B cell (primary cell): Measurements from ENCODE around the gene PHRF1. TPM values are rescaled to one million over a fixed set of nuclear protein-coding genes. Genes with fewer than 3 reads are reported as not detected.

Experiments
- ATAC-seq: fragments of 200-7000 bp; cut with Tn5 transposase; one replicate; pipeline ENCODE4 v1.10.0; 2021; ENCODE audit warnings: low read depth, mild to moderate bottlenecking, moderate number of reproducible peaks, moderate library complexity
- CTCF ChIA-PET: fragments of 350-600 bp; sonication (Branson Sonifier 250); formaldehyde crosslinking; loops from one replicate; lab custom pipeline; 2021; ENCODE audit warnings: antibody characterized with exemption, inconsistent platforms; lab: Charles Lee
- POLR2A ChIA-PET: fragments of 350-600 bp; sonication (Branson Sonifier 250); formaldehyde crosslinking; loops from one replicate; lab custom pipeline; 2021; ENCODE audit warnings: antibody characterized with exemption; lab: Charles Lee
- DNase-seq: peaks from one replicate; pipeline ENCODE4 v3.0.0; 2013
- H2AFZ ChIP-seq: 2 replicates; pipeline ENCODE4 v1.6.1; 2012; ENCODE audit warnings: mild to moderate bottlenecking, low read depth, low read length; ENCODE audit not compliant: insufficient read depth, poor library complexity, severe bottlenecking
- H3K27ac ChIP-seq, 2 donors: 1 replicate in 1 of 2; 2 replicates in 1 of 2; pipeline ENCODE4 v1.5.1; 2012 to 2013; ENCODE audit warnings: low read length in 2 of 2, mild to moderate bottlenecking in 2 of 2, moderate library complexity in 1 of 2
- H3K27me3 ChIP-seq, 4 experiments: fragments of 200-600 bp in 1 of 4; sonication (generic) in 1 of 4; replicated peaks in 1 of 4; 1 replicate in 2 of 4; 2 replicates in 2 of 4; pipeline versions ENCODE4 v1.6.1 to v1.7.0; 2013 to 2016; ENCODE audit warnings: low read length in 3 of 4, mild to moderate bottlenecking in 2 of 4, mixed read lengths in 1 of 4, moderate library complexity in 1 of 4; ENCODE audit not compliant: insufficient read depth in 4 of 4, control insufficient read depth in 3 of 4; ENCODE audit errors: control extremely low read depth in 1 of 4
- H3K36me3 ChIP-seq, 2 experiments: replicated peaks in 1 of 2; 1 replicate in 1 of 2; 2 replicates in 1 of 2; pipeline versions ENCODE4 v1.6.1 to v1.7.1; 2013; ENCODE audit warnings: low read length in 1 of 2; ENCODE audit not compliant: insufficient read depth in 2 of 2, control insufficient read depth in 1 of 2; ENCODE audit errors: control extremely low read depth in 1 of 2, extremely low read depth in 1 of 2
- H3K4me1 ChIP-seq, 2 donors: fragments of 200-600 bp in 1 of 2; sonication (generic) in 1 of 2; 1 replicate in 1 of 2; 2 replicates in 1 of 2; pipeline versions ENCODE4 v1.5.1 to v1.6.1; 2013 to 2017; ENCODE audit warnings: low read length in 2 of 2; ENCODE audit not compliant: control insufficient read depth in 2 of 2, insufficient read depth in 2 of 2
- H3K4me2 ChIP-seq: replicated peaks from 2 replicates; pipeline ENCODE3; 2012; ENCODE audit warnings: mild to moderate bottlenecking, low read depth, low read length; ENCODE audit not compliant: poor library complexity, severe bottlenecking
- H3K4me3 ChIP-seq, 5 experiments: fragments of 200-600 bp in 1 of 5; sonication (generic) in 1 of 5; 1 replicate in 3 of 5; 2 replicates in 2 of 5; pipeline versions ENCODE4 v1.5.1 to v1.7.0; 2011 to 2016; ENCODE audit warnings: low read length in 4 of 5, mild to moderate bottlenecking in 4 of 5, low read depth in 2 of 5, control low read depth in 1 of 5, moderate library complexity in 1 of 5; ENCODE audit not compliant: insufficient read depth in 1 of 5; ENCODE audit errors: control extremely low read depth in 1 of 5, extremely low read depth in 1 of 5
- H3K79me2 ChIP-seq: fragments of 200-600 bp; sonication (generic); one replicate; pipeline ENCODE4 v1.6.0; 2016; ENCODE audit warnings: low read length; ENCODE audit not compliant: control insufficient read depth, insufficient read depth
- H3K9ac ChIP-seq: fragments of 200-600 bp; sonication (generic); 2 replicates; pipeline ENCODE4 v1.6.1; 2017; ENCODE audit warnings: mild to moderate bottlenecking, low read length, moderate library complexity
- H3K9me3 ChIP-seq, 3 donors: one replicate each; pipeline versions ENCODE4 v1.6.1 to v1.7.1; 2013; ENCODE audit warnings: low read length in 2 of 3; ENCODE audit not compliant: control insufficient read depth in 2 of 3, insufficient read depth in 1 of 3; ENCODE audit errors: control extremely low read depth in 1 of 3
- H4K20me1 ChIP-seq: 2 replicates; pipeline ENCODE4 v1.6.0; 2012; ENCODE audit warnings: mild to moderate bottlenecking, low read length; ENCODE audit not compliant: insufficient read depth, control insufficient read depth, poor library complexity, severe bottlenecking
- H3K27ac Mint-ChIP-seq: one replicate; pipeline ENCODE4 v1.8.0; 2021; ENCODE audit warnings: mixed read lengths
- H3K27me3 Mint-ChIP-seq: one replicate; pipeline ENCODE4 v1.8.0; 2021; ENCODE audit warnings: mixed read lengths
- H3K4me1 Mint-ChIP-seq: one replicate; pipeline ENCODE4 v1.8.0; 2021; ENCODE audit warnings: mixed read lengths
- H3K4me3 Mint-ChIP-seq: one replicate; pipeline ENCODE4 v1.8.0; 2021; ENCODE audit warnings: mixed read lengths
- H3K9me3 Mint-ChIP-seq: one replicate; pipeline ENCODE4 v1.8.0; 2022; ENCODE audit warnings: mixed read lengths; ENCODE audit not compliant: insufficient read depth
- EZH2 ChIP-seq: IDR thresholded peaks from 2 replicates; pipeline ENCODE4 v1.6.1; 2012; ENCODE audit warnings: borderline replicate concordance, low read depth, mild to moderate bottlenecking, moderate library complexity, low read length; ENCODE audit not compliant: insufficient read depth, poor library complexity, severe bottlenecking
- WGBS: methylation state at CpG from one replicate; pipeline ENCODE4 v1.1.5; 2013; ENCODE audit warnings: missing lambda C conversion rate; ENCODE audit not compliant: insufficient coverage; 5-methylcytosine and 5-hydroxymethylcytosine counted together
- intact Hi-C: fragments of 100-400 bp; cut with micrococcal nuclease; formaldehyde crosslinking; loops from one replicate; pipeline ENCODE4 v1.10.0; 2022
- polyA plus RNA-seq: library from polyadenylated mRNA; depleted of rRNA; stranded (reverse); fragments of >200 nt; gene quantifications from 2 replicates; pipeline ENCODE4 v1.2.3, GENCODE V29; 2012
- total RNA-seq, 2 donors: library from RNA; stranded (reverse); fragments of 120-200 nt in 1 of 2; gene quantifications; 1 replicate in 1 of 2; 2 replicates in 1 of 2; pipeline versions ENCODE4 v1.2.3 to v1.2.4, GENCODE V29; 2013 to 2022
- TF ChIP-seq, protein P1 (sequence below): fragments of 200-600 bp; IDR thresholded peaks from one replicate; pipeline ENCODE4 v1.8.0; 2022; ENCODE audit warnings: antibody characterized with exemption, mild to moderate bottlenecking

The PHRF1 gene
- total and polyA plus RNA-seq, 2 donors (not counting 1 experiment from before 2014, with no cell fraction given) = 22.3 to 57.9 TPM

DNA sequence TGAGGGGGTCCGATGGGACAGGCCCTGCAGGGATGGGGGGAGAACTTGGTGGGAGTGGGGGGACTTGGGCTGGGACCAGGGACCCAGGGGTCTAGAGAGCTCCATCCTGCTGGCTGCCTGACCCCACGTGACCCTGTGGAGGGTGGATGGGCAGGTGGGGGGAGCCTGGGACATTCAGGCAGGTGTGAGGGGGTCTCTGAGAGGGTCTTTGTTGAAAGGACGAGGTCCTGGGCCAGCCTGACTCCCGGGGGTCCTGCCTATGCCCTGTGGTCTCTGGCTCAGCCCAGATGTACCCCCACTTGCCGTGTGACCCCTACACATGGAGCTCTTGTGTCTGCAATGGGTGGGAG lies 31.5 kb upstream of the PHRF1 start:
- DNase-seq (no peak), ATAC-seq (no peak)
- ChIA-PET POLR2A (no interaction called here), CTCF (interaction anchor here (0.6 to 1.2 kb wide), 4 partner anchors 9 to 178 kb away, joined by 3 to 5 read pairs (median 3); partner anchors contain the start of gene HRAS)
- Histone ChIP-seq H3K36me3 (peaks cover 0 to 2% of the 10 kb centered on the region in 2 experiments), H4K20me1 (no peaks in the 10 kb centered on the region), H3K27ac (no peak overlapping the region), H3K79me2 (peaks cover 14% of the 10 kb centered on the region), H2AFZ (no peak overlapping the region), H3K4me2 (no peak overlapping the region), H3K27me3 (no peaks in the 10 kb centered on the region), H3K4me3 (no peak overlapping the region), H3K4me1 (peaks cover 0 to 4% of the 10 kb centered on the region in 2 donors), H3K9me3 (no peaks in the 10 kb centered on the region), H3K9ac (no peak overlapping the region)
- WGBS = 86% methylated on average over 4 of the region's 5 CpGs
- H3K4me3 Mint-ChIP-seq = no peak overlapping the region
- intact Hi-C loops = no loop called here
- no peaks in the 10 kb centered on the region for H3K27me3 Mint-ChIP-seq
- no peak for TF ChIP-seq EZH2
- TF ChIP-seq, protein P1, sequence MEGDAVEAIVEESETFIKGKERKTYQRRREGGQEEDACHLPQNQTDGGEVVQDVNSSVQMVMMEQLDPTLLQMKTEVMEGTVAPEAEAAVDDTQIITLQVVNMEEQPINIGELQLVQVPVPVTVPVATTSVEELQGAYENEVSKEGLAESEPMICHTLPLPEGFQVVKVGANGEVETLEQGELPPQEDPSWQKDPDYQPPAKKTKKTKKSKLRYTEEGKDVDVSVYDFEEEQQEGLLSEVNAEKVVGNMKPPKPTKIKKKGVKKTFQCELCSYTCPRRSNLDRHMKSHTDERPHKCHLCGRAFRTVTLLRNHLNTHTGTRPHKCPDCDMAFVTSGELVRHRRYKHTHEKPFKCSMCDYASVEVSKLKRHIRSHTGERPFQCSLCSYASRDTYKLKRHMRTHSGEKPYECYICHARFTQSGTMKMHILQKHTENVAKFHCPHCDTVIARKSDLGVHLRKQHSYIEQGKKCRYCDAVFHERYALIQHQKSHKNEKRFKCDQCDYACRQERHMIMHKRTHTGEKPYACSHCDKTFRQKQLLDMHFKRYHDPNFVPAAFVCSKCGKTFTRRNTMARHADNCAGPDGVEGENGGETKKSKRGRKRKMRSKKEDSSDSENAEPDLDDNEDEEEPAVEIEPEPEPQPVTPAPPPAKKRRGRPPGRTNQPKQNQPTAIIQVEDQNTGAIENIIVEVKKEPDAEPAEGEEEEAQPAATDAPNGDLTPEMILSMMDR = no peak
- no peaks in the 10 kb centered on the region for H3K9me3 Mint-ChIP-seq
- no peak overlapping the region for H3K27ac Mint-ChIP-seq
- H3K4me1 Mint-ChIP-seq = peaks cover 2% of the 10 kb centered on the region

DNA sequence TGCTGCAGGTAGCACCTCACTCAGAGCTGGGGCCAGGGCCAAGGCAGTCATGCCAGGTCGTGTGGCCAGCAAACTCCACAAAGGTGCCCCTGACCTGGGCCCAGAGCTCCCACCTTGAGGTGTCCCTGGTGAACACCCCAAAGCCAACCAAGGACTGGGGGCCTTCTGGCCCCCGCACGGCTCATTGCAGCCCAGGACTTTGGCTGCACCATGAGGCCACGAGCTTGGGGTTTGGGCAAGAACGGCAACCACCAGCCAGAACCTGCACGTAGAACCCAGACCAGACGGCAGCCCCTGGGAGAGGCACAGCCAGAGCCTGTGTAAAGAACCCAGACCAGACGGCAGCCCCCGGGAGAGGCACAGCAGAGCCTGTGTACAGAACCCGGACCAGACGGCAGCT lies 31.1 kb upstream of the PHRF1 start:
- TF ChIP-seq EZH2 = no peak
- TF ChIP-seq, protein P1 = no peak
- WGBS = 94% methylated on average over 11 of the region's 11 CpGs
- CTCF ChIA-PET = interaction anchor here (0.6 to 1.2 kb wide), 4 partner anchors 10 to 178 kb away, joined by 3 to 5 read pairs (median 3); partner anchors contain the start of gene HRAS

More for the DNA sequence above, 31.1 kb upstream of the PHRF1 start:
- H3K27me3 ChIP-seq = no peaks in the 10 kb centered on the region
- no peaks in the 10 kb centered on the region for H4K20me1 ChIP-seq
- peaks cover 0 to 6% of the 10 kb centered on the region in 2 experiments for H3K36me3 ChIP-seq
- no peak overlapping the region for H3K27ac ChIP-seq
- H3K4me1 ChIP-seq = peaks cover 0 to 4% of the 10 kb centered on the region in 2 donors
- no peak overlapping the region for H3K27ac Mint-ChIP-seq
- no peaks in the 10 kb centered on the region for H3K9me3 Mint-ChIP-seq
- no peak overlapping the region for H3K4me3 ChIP-seq
- no peak overlapping the region for H3K4me2 ChIP-seq
- no peak overlapping the region for H2AFZ ChIP-seq
- no peak overlapping the region for H3K9ac ChIP-seq
- ATAC-seq (no peak), DNase-seq (peak; percentile 14)
- POLR2A ChIA-PET = no interaction called here
- H3K79me2 ChIP-seq = peaks cover 10% of the 10 kb centered on the region
- peaks cover 2% of the 10 kb centered on the region for H3K4me1 Mint-ChIP-seq
- no peak overlapping the region for H3K4me3 Mint-ChIP-seq
- no peaks in the 10 kb centered on the region for H3K9me3 ChIP-seq
- H3K27me3 Mint-ChIP-seq = no peaks in the 10 kb centered on the region
- intact Hi-C loops = no loop called here
